Activated naive CD4-positive, alpha-beta T cell treated with anti-CD3 and anti-CD28 coated beads for 36 hours (primary cell): ENCODE results near the gene SLC35A5. TPM values are rescaled to one million over a fixed set of nuclear protein-coding genes. Genes with fewer than 3 reads are reported as not detected.
"Not testable (repeated sequence)": the region's sequence is repeated elsewhere in the genome, so short reads cannot be mapped to it uniquely, and the experiment has no call there.

Experiments
- CTCF ChIA-PET: fragments of 350-600 bp; sonication (Branson Sonifier 250); formaldehyde crosslinking; loops from one replicate; lab custom pipeline; 2021; ENCODE audit warnings: antibody characterized with exemption; lab: Charles Lee
- DNase-seq: peaks from one replicate; pipeline ENCODE4 v3.0.0-alpha.2; 2020
- H3K27ac Mint-ChIP-seq: one replicate; pipeline ENCODE4 v1.8.0; 2021; ENCODE audit warnings: mild to moderate bottlenecking, mixed read lengths
- H3K27me3 Mint-ChIP-seq: one replicate; pipeline ENCODE4 v1.8.0; 2021; ENCODE audit warnings: low read depth, mixed read lengths
- H3K36me3 Mint-ChIP-seq: one replicate; pipeline ENCODE4 v1.8.0; 2021; ENCODE audit warnings: low read depth, mixed read lengths
- H3K4me1 Mint-ChIP-seq: one replicate; pipeline ENCODE4 v1.8.0; 2021; ENCODE audit warnings: low read depth, mixed read lengths
- H3K4me3 Mint-ChIP-seq: one replicate; pipeline ENCODE4 v1.8.0; 2021; ENCODE audit warnings: mild to moderate bottlenecking, moderate library complexity, mixed read lengths
- H3K9me3 Mint-ChIP-seq: one replicate; pipeline ENCODE4 v1.8.0; 2021; ENCODE audit warnings: mixed read lengths
- intact Hi-C: fragments of 100-400 bp; cut with micrococcal nuclease; formaldehyde crosslinking; loops from one replicate; pipeline ENCODE4 v1.15.1; 2023
- total RNA-seq, 2 experiments: library from RNA; stranded (reverse); gene quantifications; one replicate each; pipeline ENCODE4 v1.2.3, GENCODE V29; 2021

Gene SLC35A5
- total RNA-seq, 2 experiments from 2014 or later = 15.7 to 16.0 TPM

GRCh38 chr3:112550859-112551258 lies 11.0 kb upstream of the SLC35A5 start:
- H3K9me3 Mint-ChIP-seq = no peaks in the 10 kb centered on the region
- H3K27me3 Mint-ChIP-seq = no peaks in the 10 kb centered on the region
- no peak overlapping the region for H3K4me3 Mint-ChIP-seq
- CTCF ChIA-PET = no interaction called here
- intact Hi-C loops = no loop called here
- no peak overlapping the region for H3K27ac Mint-ChIP-seq
- no peak for DNase-seq
- peaks cover 21% of the 10 kb centered on the region for H3K36me3 Mint-ChIP-seq
- peaks cover 25% of the 10 kb centered on the region for H3K4me1 Mint-ChIP-seq

GRCh38 chr3:112555535-112556170 lies 6.2 kb upstream of the SLC35A5 start:
- Mint-ChIP-seq H3K9me3 (no peaks in the 10 kb centered on the region), H3K36me3 (peaks cover 17% of the 10 kb centered on the region), H3K4me1 (peaks cover 51% of the 10 kb centered on the region), H3K27me3 (no peaks in the 10 kb centered on the region), H3K27ac (no peak overlapping the region), H3K4me3 (no peak overlapping the region)
- DNase-seq = no peak
- intact Hi-C loops = no loop called here
- CTCF ChIA-PET = interaction anchor here (0.7 to 0.9 kb wide), 2 partner anchors 23 to 84 kb away, joined by 3 to 4 read pairs; no protein-coding TSS in a partner anchor

GRCh38 chr3:112557976-112558375 lies 3.9 kb upstream of the SLC35A5 start:
- no peak overlapping the region for H3K27ac Mint-ChIP-seq
- DNase-seq = no peak
- H3K36me3 Mint-ChIP-seq = peaks cover 15% of the 10 kb centered on the region
- no peaks in the 10 kb centered on the region for H3K9me3 Mint-ChIP-seq
- H3K4me1 Mint-ChIP-seq = peaks cover 45% of the 10 kb centered on the region
- CTCF ChIA-PET = interaction anchor here (1.1 kb wide), 1 partner anchor 11 kb away, joined by 3 read pairs; no protein-coding TSS in a partner anchor
- intact Hi-C loops = no loop called here
- no peak overlapping the region for H3K4me3 Mint-ChIP-seq
- H3K27me3 Mint-ChIP-seq = no peaks in the 10 kb centered on the region

- Mint-ChIP-seq H3K9me3 (no peaks in the 10 kb centered on the region), H3K4me1 (peaks cover 38% of the 10 kb centered on the region), H3K36me3 (peaks cover 15% of the 10 kb centered on the region), H3K4me3 (peak overlapping the region; percentile 90), H3K27me3 (no peaks in the 10 kb centered on the region), H3K27ac (no peak overlapping the region)
- intact Hi-C loops = loop anchor here (2.0 to 5.0 kb wide), 7 partner anchors 20 to 1013 kb away; partner anchors contain the start of genes ABHD10, GTPBP8 and SIDT1
- DNase-seq = no peak
- CTCF ChIA-PET = interaction anchor here (0.8 to 0.9 kb wide), 2 partner anchors 267 to 423 kb away, joined by 3 read pairs; no protein-coding TSS in a partner anchor
Observed at GRCh38 chr3:112560307-112560706, 1.5 kb upstream of the SLC35A5 start.

- Mint-ChIP-seq H3K27ac (peak overlapping the region; percentile 82), H3K27me3 (no peaks in the 10 kb centered on the region), H3K4me3 (peak overlapping the region; percentile 90), H3K4me1 (peaks cover 32% of the 10 kb centered on the region), H3K36me3 (peaks cover 9% of the 10 kb centered on the region), H3K9me3 (no peaks in the 10 kb centered on the region)
- peak; percentile 83 for DNase-seq
- intact Hi-C loops = loop anchor here (2.0 to 5.0 kb wide), 7 partner anchors 20 to 1014 kb away; partner anchors contain the start of genes ABHD10, GTPBP8 and SIDT1
- CTCF ChIA-PET = interaction anchor here (0.8 to 0.9 kb wide), 2 partner anchors 267 to 424 kb away, joined by 3 read pairs; no protein-coding TSS in a partner anchor
Observed at GRCh38 chr3:112560721-112561483, 943 bp upstream of the SLC35A5 start.

- CTCF ChIA-PET = interaction anchor here (1.1 kb wide), 1 partner anchor 16 kb away, joined by 3 read pairs; no protein-coding TSS in a partner anchor
- H3K27ac Mint-ChIP-seq = peak overlapping the region; percentile 82
- intact Hi-C loops = loop anchor here (2.0 to 5.0 kb wide), 7 partner anchors 21 to 1014 kb away; partner anchors contain the start of genes ABHD10, GTPBP8 and SIDT1
- H3K4me3 Mint-ChIP-seq = peak overlapping the region; percentile 90
- H3K4me1 Mint-ChIP-seq = peaks cover 29% of the 10 kb centered on the region
- H3K9me3 Mint-ChIP-seq = no peaks in the 10 kb centered on the region
- no peak for DNase-seq
- no peaks in the 10 kb centered on the region for H3K27me3 Mint-ChIP-seq
- peaks cover 7% of the 10 kb centered on the region for H3K36me3 Mint-ChIP-seq
Observed at GRCh38 chr3:112561484-112561733, 436 bp upstream of the SLC35A5 start.

GRCh38 chr3:112564247-112564939 lies 2.5 kb downstream of the SLC35A5 start:
- H3K9me3 Mint-ChIP-seq, H3K4me3 Mint-ChIP-seq, CTCF ChIA-PET, H3K27me3 Mint-ChIP-seq, H3K27ac Mint-ChIP-seq, H3K36me3 Mint-ChIP-seq, DNase-seq: not testable (repeated sequence)
- intact Hi-C loops = loop anchor here (5.0 kb wide), 5 partner anchors 428 to 1017 kb away; partner anchors contain the start of genes ABHD10, GTPBP8 and SIDT1
- H3K4me1 Mint-ChIP-seq = peaks cover 23% of the 10 kb centered on the region

- CTCF ChIA-PET = no interaction called here
- Mint-ChIP-seq H3K4me3 (no peak overlapping the region), H3K4me1 (peaks cover 20% of the 10 kb centered on the region), H3K9me3 (no peaks in the 10 kb centered on the region), H3K27me3 (no peaks in the 10 kb centered on the region), H3K27ac (no peak overlapping the region), H3K36me3 (peaks cover 10% of the 10 kb centered on the region)
- intact Hi-C loops = loop anchor here (5.0 kb wide), 5 partner anchors 427 to 1018 kb away; partner anchors contain the start of genes ABHD10, GTPBP8 and SIDT1
- no peak for DNase-seq
Observed at GRCh38 chr3:112564940-112565305, 3.1 kb downstream of the SLC35A5 start.

GRCh38 chr3:112568642-112569041 lies 6.8 kb downstream of the SLC35A5 start:
- peaks cover 11% of the 10 kb centered on the region for H3K4me1 Mint-ChIP-seq
- H3K9me3 Mint-ChIP-seq = no peaks in the 10 kb centered on the region
- intact Hi-C loops = no loop called here
- H3K4me3 Mint-ChIP-seq = no peak overlapping the region
- H3K27me3 Mint-ChIP-seq = no peaks in the 10 kb centered on the region
- peaks cover 22% of the 10 kb centered on the region for H3K36me3 Mint-ChIP-seq
- DNase-seq = no peak
- CTCF ChIA-PET = interaction anchor here (1.0 to 1.7 kb wide), 5 partner anchors 10 to 84 kb away, joined by 3 to 5 read pairs (median 3); no protein-coding TSS in a partner anchor
- no peak overlapping the region for H3K27ac Mint-ChIP-seq

- peaks cover 11% of the 10 kb centered on the region for H3K4me1 Mint-ChIP-seq
- H3K36me3 Mint-ChIP-seq = peaks cover 24% of the 10 kb centered on the region
- H3K4me3 Mint-ChIP-seq = no peak overlapping the region
- no peak overlapping the region for H3K27ac Mint-ChIP-seq
- H3K9me3 Mint-ChIP-seq = no peaks in the 10 kb centered on the region
- CTCF ChIA-PET = interaction anchor here (1.0 to 1.7 kb wide), 7 partner anchors 9 to 83 kb away, joined by 3 to 5 read pairs (median 3); no protein-coding TSS in a partner anchor
- DNase-seq = no peak
- intact Hi-C loops = no loop called here
- H3K27me3 Mint-ChIP-seq = no peaks in the 10 kb centered on the region
Observed at GRCh38 chr3:112569265-112569664, 7.4 kb downstream of the SLC35A5 start.

GRCh38 chr3:112572701-112573100 lies 10.9 kb downstream of the SLC35A5 start:
- H3K4me1 Mint-ChIP-seq = peaks cover 7% of the 10 kb centered on the region
- no peak overlapping the region for H3K27ac Mint-ChIP-seq
- DNase-seq = no peak
- intact Hi-C loops = no loop called here
- CTCF ChIA-PET = interaction anchor here (1.0 to 2.5 kb wide), 2 partner anchors 10 to 403 kb away, joined by 6 to 8 read pairs; no protein-coding TSS in a partner anchor
- H3K4me3 Mint-ChIP-seq = no peak overlapping the region
- peaks cover 22% of the 10 kb centered on the region for H3K36me3 Mint-ChIP-seq
- no peaks in the 10 kb centered on the region for H3K27me3 Mint-ChIP-seq
- no peaks in the 10 kb centered on the region for H3K9me3 Mint-ChIP-seq

- Mint-ChIP-seq H3K9me3 (no peaks in the 10 kb centered on the region), H3K27ac (no peak overlapping the region), H3K4me3 (no peak overlapping the region), H3K36me3 (peaks cover 17% of the 10 kb centered on the region), H3K4me1 (peaks cover 6% of the 10 kb centered on the region), H3K27me3 (no peaks in the 10 kb centered on the region)
- CTCF ChIA-PET = interaction anchor here (1.0 to 1.3 kb wide), 4 partner anchors 10 to 137 kb away, joined by 3 to 5 read pairs (median 3); no protein-coding TSS in a partner anchor
- DNase-seq = no peak
- intact Hi-C loops = no loop called here
Observed at GRCh38 chr3:112579232-112579631, 17.4 kb downstream of the SLC35A5 start.
